CMK (cell line): ENCODE measurements around the gene ZBTB12.
"Not testable (repeated sequence)": the region's sequence is repeated elsewhere in the genome, so short reads cannot be mapped to it uniquely, and the experiment has no call there.

Source experiments
- DNase-seq: peaks from one replicate; pipeline ENCODE4 v3.0.0-alpha.2; 2010; ENCODE audit warnings: low read depth

Gene ZBTB12

DNA sequence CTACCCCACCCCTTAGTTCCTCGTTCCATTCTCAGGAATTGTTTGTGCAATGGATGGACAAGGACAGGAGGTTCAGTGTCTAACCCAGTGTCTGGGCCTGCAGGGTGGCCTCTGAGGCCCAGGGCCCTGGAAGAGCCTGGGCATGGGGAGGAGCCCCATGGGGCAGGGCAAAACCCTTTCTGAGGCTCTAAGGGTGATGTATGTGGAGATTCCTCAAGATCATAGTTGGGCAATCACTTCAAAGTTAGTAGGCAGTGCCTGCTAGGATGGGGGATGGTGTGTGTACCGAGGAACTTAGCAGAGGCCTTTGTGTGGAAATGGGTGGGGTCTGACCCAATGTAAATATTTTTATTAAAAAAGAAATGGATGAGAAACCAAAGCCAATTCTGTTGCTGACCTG lies 18.9 kb upstream of the ZBTB12 start:
- DNase-seq = no peak

DNA sequence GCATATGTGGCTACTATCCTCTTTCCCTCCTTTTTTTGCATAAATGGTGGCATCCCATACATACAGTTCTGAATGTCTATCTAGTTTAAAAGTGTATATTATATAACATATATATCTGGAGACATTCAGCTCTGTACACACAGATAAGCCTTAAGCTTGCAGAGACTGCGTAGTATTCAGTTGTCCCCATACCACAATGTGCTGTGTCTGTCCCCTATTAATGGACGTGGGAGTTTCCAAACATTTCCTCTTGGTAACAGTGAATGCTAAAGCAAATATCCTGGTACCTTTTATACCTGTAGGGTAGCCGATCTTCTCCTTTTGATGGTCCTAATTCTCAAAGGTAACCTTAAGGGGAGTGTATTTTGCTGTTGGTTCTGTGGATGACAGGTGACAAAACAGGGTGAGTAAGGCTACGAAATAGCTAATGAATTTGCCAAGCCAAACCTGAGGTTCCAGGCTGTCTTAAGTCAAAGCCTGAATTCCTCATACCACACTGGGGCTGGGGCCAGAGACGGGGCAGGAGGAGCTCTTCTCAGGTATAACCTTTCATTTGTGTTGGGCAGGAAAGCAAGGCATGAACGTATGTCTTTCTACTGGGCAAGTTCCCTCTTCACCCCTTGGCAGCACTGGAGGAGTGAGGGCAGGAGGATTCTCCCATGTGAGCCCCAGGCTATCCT lies 17.9 kb upstream of the ZBTB12 start:
- no peak for DNase-seq

DNA sequence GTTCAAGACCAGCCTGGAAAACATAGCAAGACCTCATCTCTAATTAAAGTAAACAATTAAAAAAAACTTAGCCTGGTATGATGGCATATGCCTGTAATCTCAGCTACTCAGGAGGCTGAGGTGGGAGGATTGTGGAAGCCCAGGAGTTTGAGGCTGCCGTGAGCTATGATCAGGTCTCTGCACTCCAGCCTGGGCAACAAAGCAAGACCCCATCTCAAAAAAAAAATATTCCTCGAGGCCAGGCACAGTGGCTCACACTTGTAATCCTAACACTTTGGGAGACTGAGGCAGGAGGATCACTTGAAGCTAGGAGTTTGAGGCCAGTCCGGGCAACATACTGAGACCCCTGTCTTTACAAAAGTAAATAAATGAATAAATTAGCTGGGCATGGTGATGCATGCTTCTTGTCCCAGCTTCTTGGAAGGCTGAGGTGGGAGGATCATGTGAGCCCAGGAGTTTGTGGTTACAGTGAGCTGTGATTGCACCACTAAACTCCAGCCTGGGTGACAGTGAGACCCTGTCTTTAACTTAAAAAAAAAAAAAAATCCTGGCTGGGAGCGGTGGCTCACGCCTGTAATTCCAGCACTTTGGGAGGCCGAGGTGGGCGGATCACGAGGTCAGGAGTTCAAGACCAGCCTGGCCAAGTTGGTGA lies 16.3 kb upstream of the ZBTB12 start:
- no peak for DNase-seq

DNA sequence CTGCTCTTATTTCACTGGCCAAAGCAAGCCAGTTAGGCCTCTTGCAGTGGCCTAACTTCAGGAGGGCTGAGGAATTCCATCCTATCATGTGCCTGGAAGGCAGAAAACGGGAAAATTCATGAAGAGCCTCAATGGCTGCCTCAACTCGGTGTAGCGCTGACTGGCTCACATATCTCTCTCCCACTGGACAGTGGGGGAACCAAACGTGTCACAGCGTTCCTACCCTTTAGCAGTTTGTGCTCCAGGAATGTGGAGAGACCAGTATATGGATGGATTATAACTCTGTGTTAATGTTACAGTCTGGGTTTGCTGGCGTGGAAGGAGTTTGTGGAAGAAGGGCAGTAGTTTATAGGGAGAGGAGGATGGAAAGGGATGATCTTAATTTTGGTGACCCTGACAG lies 13.9 kb upstream of the ZBTB12 start:
- DNase-seq = no peak

DNA sequence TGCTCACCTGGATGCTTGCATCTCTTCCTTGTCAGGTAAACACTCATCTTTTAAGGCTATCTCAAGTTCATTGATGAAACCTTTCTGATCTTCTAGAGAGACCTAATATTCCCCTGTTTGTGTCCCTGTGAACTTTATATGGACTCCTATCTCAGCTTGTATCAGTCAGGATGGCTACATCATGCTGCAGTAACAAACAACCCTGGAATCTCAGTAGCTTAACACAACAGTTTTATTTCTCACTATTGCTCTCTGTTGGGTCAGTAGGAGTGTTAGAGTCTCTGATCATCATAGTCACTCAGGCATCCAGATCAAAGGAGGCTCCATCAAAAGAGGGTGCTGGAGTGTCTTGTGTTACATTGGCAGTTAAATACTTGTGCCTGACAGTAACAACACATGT lies 13.5 kb upstream of the ZBTB12 start:
- DNase-seq = no peak

DNA sequence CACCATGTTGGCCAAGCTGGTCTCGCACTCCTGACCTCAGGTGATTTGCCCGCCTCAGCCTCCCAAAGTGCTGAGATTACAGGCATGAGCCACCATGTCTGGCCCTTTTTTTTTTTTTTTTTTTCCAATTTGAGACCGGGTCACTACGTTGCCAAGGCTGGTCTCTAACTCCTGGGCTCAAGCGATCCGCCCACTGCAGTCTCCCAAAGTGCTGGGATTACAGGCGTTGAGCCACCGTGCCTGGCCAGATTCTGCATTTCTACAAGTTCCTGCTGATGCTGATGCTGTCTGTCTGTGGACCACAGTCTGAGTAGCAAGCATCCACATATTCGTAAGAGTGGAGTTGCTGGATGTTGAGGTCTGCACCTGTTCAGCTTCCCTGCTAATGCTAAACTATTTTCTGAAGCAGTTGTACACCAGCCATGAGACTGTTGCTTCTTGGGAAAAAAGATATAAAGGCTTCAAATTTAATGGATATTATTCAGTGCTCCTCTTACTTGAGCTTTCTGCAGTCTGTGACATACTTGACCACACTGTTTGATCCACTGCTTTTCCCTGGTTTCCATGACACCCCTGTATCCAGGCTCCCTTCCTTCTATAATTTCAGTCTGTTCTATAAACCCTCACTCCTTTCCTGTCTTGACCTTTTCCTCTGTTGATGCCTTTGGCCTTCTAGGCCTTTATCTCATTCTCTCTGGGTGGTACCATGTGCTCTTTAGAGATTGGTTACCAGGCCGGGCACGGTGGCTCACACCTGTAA lies 10.1 kb upstream of the ZBTB12 start:
- no peak for DNase-seq

DNA sequence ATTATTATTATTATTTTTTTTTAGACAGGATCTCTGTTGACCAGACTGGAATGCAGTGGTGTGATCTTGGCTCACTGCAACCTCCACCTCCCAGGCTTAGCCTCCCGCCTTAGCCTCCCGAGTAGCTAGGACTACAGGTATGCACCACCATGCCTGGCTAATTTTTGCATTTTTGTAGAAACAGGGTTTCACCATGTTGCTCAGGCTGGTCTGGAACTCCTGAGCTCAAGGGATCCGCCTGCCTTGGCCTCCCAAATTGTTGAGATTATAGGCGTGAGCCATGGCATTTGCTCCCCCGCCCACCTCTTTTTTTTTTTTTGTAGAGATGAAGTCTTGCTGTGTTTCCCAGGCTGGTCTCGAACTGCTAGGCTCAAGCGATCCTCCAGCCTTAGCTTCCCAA lies 7.4 kb upstream of the ZBTB12 start:
- not testable (repeated sequence) for DNase-seq

DNA sequence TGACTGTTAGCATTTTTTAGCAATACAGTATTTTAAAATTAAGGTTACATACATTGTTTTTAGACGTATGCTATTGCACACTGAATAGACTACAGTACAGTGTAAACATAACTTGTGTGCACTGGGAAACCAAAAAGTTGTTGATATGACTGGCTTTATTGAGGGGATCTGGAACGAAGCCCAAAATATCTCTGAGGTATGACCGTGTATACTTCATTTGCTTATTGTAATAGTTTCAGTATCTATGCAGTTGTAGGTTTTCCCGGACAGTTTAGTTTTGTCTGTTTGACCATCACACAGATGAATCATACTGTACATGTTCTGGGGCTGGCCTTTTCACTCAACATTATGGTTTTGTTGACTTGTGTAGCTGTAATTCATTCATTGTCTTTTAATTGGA lies 6.9 kb upstream of the ZBTB12 start:
- no peak for DNase-seq

DNA sequence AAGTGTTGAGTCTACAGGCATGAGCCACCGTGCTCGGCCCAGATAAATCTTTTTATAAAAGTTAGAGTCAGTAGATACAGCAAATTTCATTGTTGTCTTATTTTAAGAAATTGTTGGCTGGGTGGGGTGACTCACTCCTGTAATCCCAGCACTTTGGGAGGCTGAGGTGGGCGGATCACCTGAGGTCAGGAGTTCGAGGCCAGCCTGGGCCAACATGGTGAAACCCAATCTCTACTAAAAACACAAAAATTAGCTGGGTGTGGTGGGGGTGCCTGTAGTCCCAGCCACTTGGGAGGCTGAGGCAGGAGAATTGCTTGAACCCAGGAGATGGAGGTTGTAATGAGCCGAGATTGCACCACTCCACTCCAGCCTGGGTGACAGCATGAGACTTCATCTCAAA lies 6.4 kb upstream of the ZBTB12 start:
- not testable (repeated sequence) for DNase-seq

DNA sequence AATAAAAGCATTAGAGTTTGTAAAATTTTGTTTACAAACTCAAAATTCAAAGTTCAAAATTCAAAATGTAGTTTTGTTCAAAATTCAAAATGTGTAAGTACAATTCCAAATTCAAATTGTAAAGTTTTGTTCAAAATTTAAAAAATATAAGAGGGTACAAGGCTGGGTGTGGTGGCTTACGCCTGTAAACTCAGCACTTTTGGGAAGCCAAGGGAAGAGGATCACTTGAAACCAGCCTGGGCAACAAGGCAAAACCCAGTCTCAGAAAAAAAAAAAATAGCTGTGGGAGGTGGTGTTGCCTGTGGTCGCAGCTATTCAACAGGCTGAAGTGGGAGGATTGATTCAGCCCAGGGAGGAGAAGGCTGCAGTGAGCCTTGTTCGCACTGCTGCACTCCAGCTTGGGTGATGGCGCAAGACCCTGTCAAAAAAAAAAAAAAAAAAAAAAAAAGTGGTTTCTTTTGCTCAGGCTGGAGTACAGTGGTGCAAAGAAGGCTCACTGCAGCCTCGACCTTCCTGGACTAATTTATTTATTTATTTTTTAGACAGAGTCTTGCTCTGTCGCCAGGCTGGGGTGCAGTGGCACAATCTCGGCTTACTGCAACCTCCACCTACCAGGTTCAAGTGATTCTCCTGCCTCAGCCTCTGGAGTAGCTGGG lies 5.4 kb upstream of the ZBTB12 start:
- DNase-seq = no peak

DNA sequence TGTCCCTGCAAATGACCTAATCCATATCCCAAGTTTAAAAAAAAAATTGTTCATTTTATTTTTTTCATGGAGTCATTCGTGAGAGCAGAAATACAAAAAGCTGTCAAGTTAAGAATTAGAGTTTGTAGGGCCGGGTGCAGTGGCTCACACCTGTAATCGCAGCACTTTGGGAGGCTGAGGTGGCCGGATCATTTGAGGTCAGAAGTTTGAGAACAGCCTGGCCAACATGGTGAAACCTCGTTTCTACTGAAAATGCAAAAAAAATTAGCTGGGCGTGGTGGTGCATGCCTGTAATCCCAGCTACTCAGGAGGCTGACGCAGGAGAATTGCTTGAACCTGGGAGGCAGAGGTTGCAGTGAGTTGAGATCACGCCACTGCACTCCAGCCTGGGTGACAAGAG lies 4.8 kb upstream of the ZBTB12 start:
- DNase-seq = not testable (repeated sequence)

DNA sequence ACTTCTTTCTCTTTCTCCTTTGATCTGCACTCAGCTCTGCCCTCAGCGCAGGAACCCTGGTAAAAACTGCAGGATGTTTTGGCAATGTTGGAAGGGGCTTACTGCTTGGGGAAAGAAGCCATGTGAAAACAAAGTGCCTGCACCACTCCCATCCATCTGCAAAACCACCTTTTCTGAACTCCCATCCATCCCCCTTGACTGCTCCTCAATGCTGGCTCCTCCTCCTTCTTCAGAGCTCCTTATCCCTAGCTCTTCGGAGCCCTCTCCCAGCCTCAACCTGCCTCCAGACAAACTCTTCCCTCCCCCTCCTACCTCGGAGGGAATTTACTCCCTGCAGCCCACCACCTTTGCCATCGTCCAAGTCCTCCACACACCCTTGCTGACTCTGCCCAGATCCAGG lies 4.2 kb upstream of the ZBTB12 start:
- no peak for DNase-seq

DNA sequence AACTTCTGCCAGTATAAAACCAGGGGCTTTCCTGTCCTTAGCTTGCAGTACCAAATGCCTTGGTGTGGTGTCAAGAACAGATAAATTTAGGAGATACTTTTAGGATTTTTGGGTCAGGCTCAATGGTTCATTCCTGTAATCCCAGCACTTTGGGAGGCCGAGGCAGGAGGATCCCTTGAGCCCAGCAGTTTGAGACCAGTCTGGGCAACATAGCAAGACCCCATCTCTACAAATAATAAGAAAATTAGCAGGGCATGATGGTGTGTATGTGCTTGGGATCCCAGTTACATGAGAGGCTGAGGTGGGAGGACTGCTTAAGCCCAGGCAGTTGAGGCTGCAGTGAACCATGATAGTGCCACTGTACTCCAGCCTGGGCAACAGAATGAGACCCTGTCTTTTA lies 3.2 kb upstream of the ZBTB12 start:
- DNase-seq = no peak

DNA sequence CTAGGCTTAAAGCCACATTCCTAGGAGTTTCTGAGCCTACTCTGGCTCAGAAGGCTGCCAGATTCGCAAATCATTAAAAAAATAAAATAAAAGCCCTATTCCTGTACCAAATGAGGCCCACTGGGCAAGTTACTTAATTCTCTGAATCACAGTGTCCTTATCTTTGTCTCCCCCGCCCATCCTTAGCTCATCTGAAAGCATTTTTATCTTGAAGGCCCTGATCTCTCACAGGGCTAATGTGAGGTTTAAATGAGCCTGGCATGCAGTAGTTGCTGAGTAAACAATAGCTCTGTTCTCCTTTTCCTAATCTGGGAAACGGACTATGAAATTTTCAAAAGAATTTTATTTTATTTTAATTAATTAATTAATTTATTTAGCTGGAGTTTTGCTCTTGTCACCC lies 2.1 kb upstream of the ZBTB12 start:
- no peak for DNase-seq

DNA sequence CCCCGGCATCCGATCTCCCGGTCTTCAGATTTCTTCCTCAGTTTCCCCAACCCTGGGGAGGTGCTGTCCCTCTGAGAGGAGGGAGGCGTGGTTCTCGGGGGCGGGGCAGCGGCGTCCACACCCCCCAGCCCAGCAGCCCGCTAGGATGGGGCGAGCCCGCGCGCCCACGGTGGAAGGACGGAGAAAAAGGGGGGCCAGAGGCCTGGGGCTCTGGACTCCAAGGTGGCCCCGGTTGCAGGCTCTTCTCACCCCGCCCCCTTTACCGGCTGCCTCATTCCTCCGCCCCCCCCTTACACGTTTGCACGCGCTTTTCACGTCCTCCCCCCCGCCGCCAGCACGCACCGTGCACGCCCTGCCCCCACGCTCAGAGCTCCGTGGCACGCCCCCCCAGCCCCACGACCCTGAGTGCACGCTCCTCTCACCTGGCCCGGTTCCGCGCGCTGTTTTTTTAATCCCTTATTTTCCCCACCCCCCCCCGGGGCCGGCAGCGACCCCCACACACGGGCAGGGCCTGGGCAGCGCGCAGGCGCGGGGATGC lies 402 bp downstream of the ZBTB12 start:
- no peak for DNase-seq

DNA sequence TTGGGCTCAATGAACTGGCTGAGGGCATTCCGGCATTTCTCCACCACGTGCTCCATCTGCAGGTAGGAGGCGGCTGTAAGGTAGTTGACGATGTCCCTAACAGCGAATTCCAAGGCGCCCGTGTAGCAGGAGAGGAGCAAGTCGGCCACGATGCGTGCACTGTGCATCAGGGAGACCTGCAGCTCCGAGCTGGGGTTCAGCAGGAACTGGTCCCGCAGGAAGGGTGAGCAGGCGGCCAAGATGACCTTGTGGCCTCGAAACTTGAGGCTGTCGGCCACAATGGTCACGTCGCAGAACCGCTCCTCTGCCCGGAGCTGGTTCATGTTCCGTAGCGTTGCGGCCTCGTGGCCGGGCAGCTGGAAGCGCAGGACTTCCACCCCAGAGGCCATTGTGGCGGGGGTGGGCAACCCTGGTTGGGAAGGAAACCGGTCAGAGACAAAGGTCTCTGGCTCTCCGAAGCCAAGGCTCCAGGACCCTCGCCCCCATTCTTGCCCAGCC lies 920 bp downstream of the ZBTB12 start:
- no peak for DNase-seq

DNA sequence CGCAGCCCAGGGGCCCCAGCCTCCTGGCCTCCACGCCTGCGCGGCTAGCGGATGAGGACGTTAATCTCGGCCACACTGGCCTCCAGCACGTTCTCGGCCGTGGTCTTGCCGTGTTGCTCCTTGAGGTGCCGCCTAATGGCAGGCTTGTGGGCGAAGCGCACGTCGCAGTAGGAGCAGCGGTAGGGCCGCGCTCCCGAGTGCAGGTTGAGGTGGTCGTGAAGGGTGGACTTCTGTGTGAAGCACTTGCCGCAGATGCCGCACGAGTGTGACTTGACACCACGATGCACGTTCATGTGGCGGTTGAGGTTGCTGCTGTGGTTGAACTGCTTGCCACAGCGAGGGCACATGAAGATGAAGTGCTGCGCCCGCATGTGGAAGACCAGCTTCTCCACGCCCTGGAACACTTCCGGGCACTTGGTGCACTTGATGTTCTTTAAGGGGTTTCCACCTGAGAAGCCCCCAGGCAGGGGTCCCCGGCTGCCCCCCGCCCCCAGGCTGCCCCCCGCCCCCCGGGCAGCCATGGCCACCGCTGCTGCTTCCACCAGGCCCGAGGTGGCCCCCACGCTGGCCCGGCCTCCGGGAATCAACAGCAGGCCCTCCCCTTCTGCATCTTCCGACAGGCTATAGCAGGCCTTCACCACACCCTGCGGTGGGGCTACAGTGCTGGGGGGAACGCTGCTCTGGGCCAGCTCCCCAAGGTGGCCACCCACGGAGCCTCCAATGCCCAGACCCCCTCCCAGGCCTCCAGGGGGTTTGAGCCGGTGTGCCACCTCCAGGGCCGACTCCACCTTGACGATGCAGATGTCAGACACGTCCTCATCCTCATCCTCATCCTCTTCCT lies 1.8 kb downstream of the ZBTB12 start:
- DNase-seq = no peak

DNA sequence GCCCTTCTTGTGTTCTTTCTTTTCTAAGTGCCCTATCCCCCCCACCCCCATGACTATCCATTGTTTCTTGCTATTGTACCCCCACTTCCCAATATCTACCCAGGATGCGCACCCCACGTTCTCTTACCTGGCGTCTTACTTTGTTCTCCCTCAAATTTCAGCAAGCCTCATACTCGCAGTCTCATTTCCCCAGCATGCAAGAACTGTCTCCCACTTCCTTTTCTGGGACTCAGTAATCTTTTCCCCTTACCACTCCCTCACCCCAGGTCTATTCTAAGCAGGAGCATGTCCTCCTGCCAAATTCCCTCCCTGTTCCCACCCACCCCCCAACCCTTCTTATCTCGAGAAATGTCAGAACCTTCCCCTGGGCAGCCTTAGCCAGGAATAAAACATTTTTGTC lies 2.7 kb downstream of the ZBTB12 start:
- no peak for DNase-seq

DNA sequence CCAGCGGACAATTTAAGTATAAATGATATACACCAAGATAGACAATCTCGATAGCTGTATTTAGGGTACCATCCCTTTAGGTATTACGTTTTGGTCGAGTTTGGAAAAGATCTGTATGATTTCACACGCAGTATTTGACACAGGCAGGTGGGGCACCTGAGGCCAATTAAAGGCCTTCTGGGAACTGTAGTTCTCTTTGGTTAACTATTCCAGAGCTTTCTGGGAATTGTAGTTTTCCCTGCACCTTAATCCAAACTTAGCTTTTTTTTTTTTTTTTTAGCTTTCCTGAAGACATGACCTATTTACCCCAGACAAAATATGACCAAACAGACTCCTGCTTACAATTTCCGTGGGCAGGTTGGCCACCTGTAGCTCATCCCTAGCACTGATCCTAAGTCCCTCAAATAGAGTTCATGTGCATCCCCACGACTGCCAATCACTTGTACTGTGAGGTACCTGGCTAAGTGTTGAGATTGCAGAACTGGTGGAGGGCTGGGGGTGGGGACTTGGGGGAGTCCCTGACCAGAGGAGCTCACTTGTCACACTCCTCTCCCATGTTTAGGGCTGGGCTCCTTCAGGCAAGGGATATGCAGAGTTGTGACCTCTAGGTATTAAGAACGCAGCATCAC lies 3.4 kb downstream of the ZBTB12 start:
- no peak for DNase-seq

DNA sequence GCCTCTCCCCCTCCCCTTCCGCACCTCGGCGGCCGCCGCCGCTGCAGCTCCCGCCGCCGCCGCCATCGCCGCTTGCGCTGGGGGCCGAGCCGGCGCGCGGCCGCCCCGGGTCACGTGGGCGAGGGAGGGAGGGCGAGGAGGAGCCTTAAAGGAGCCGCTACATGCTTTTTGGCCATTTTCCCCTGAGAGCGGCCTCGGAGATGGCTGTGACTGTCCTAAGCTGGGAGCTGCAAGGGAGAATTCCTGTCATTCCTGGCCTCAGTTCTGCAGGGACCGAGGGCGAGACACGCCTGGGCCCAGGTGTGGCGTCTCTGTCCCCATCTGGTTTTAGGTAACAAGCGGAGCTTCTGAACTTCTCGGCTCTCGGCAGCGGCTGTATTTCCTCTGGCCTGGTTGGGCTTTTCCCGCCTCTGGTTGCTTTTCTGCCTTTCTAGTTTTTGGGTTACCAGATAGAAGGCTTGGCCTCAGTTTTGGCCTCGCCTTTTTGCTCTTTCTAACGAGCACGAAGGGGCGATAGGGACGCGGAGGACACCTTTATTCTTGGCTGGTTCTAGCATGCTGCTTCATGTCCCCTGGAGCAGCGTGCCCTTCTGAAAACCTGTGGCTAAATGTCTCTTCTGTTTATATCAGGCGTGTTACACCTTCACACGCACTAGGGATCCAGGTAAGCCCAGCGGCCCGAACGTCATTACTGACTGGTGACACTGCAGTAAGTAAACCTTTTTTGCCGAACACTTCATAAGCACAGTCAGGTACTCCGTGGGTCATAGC lies 4.1 kb downstream of the ZBTB12 start, which contains the start of gene EHMT2:
EHMT2 (minus strand) TSS at position 87 of the 771 bp plus-strand sequence; CDS start at position 66, 21 bp downstream.
- peak; percentile 54 for DNase-seq
